ENCODE measurements around the gene ELP4.
"Not testable (repeated sequence)": the region's sequence is repeated elsewhere in the genome, so short reads cannot be mapped to it uniquely, and the experiment has no call there.

ELP4 gene

GRCh38 chr11:31645747-31646146 lies 136.2 kb downstream of the ELP4 start:
- no peak for DNase-seq (ENCODE audit: low read depth in 2 of 2)

GRCh38 chr11:31646216-31646615 lies 136.6 kb downstream of the ELP4 start:
- no peak for DNase-seq (ENCODE audit: low read depth in 2 of 2)

GRCh38 chr11:31649129-31649966 lies 139.8 kb downstream of the ELP4 start:
- no peak for DNase-seq (ENCODE audit: low read depth in 2 of 2)

GRCh38 chr11:31651208-31651607 lies 141.6 kb downstream of the ELP4 start:
- DNase-seq (ENCODE audit: low read depth in 2 of 2): no peak

GRCh38 chr11:31651822-31652221 lies 142.3 kb downstream of the ELP4 start:
- DNase-seq (ENCODE audit: low read depth in 2 of 2): no peak

- no peak for DNase-seq (ENCODE audit: low read depth in 2 of 2)
Measured at GRCh38 chr11:31652528-31652927, 143.0 kb downstream of the ELP4 start.

GRCh38 chr11:31655483-31655882 lies 145.9 kb downstream of the ELP4 start:
- no peak for DNase-seq (ENCODE audit: low read depth in 2 of 2)

GRCh38 chr11:31656051-31656450 lies 146.5 kb downstream of the ELP4 start:
- DNase-seq (ENCODE audit: low read depth in 2 of 2): no peak

- no peak for DNase-seq (ENCODE audit: low read depth in 2 of 2)
Measured at GRCh38 chr11:31657091-31657490, 147.5 kb downstream of the ELP4 start.

- DNase-seq (ENCODE audit: low read depth in 2 of 2): no peak
Measured at GRCh38 chr11:31664129-31664528, 154.6 kb downstream of the ELP4 start.

GRCh38 chr11:31664954-31665353 lies 155.4 kb downstream of the ELP4 start:
- no peak for DNase-seq (ENCODE audit: low read depth in 2 of 2)

- no peak for DNase-seq (ENCODE audit: low read depth in 2 of 2)
Measured at GRCh38 chr11:31671681-31672080, 162.1 kb downstream of the ELP4 start.

GRCh38 chr11:31673108-31673507 lies 163.5 kb downstream of the ELP4 start:
- DNase-seq (ENCODE audit: low read depth in 2 of 2): not testable (repeated sequence)

GRCh38 chr11:31676280-31676982 lies 166.9 kb downstream of the ELP4 start:
- no peak for DNase-seq (ENCODE audit: low read depth in 2 of 2)

GRCh38 chr11:31680770-31681169 lies 171.2 kb downstream of the ELP4 start:
- no peak for DNase-seq (ENCODE audit: low read depth in 2 of 2)

- no peak for DNase-seq (ENCODE audit: low read depth in 2 of 2)
Measured at GRCh38 chr11:31687256-31687655, 177.7 kb downstream of the ELP4 start.

- DNase-seq (ENCODE audit: low read depth in 2 of 2): no peak
Measured at GRCh38 chr11:31687861-31688260, 178.3 kb downstream of the ELP4 start.

GRCh38 chr11:31689559-31689958 lies 180.0 kb downstream of the ELP4 start:
- no peak for DNase-seq (ENCODE audit: low read depth in 2 of 2)

- DNase-seq (ENCODE audit: low read depth in 2 of 2): no peak
Measured at GRCh38 chr11:31690041-31690440, 180.5 kb downstream of the ELP4 start.

- no peak for DNase-seq (ENCODE audit: low read depth in 2 of 2)
Measured at GRCh38 chr11:31690516-31690915, 180.9 kb downstream of the ELP4 start.

GRCh38 chr11:31692466-31692865 lies 182.9 kb downstream of the ELP4 start:
- no peak for DNase-seq (ENCODE audit: low read depth in 2 of 2)

- not testable (repeated sequence) for DNase-seq (ENCODE audit: low read depth in 2 of 2)
Measured at GRCh38 chr11:31697049-31697448, 187.5 kb downstream of the ELP4 start.

GRCh38 chr11:31699066-31699465 lies 189.5 kb downstream of the ELP4 start:
- no peak for DNase-seq (ENCODE audit: low read depth in 2 of 2)
